Stimulated activated CD8-positive, alpha-beta memory T cell treated with anti-CD3 and anti-CD28 coated beads, Interleukin-7, amount 100 ng/mL, for 1 hour (primary cell): ENCODE results near the gene PTPN7.
"Not testable (repeated sequence)": the region's sequence is repeated elsewhere in the genome, so short reads cannot be mapped to it uniquely, and the experiment has no call there.

ENCODE experiments used
- DNase-seq, 2 donors: peaks; one replicate each; pipeline ENCODE4 v3.0.0-alpha.2; 2020; ENCODE audit warnings: low read depth in 2 of 2

PTPN7 gene

DNA sequence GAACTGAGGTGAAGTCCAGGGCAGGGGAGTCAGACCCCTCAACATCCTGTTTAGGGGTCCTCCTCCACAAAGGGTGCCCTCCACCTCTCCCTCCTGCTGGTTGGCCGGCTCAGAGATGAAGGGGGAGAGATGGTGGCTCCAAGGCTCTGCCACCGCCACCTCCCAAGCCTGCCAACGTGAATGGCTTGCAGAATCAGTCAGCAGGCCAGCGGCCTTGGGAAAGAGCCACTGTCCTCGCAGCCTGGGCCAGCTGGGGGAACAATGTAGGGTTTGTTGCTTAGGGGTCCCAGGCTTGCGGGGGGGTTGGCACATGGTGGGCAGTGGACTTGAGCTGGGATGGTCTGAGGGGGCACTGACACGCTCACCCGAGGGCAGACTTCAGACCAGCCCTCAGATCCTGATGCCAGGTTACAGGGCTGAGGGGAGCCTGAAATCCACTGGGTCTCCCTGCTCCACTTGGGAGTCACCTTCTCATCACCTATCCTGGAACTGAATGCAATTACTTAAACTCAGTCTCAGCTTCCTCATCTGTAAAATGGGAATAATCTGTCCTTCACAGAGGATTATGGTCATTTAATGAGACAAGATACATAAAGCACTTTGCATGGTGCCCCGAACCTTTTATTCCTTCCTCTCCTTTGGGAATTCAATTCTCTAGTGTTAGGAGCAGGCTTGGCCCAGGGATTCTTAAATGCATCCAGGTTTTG is 29.4 kb downstream of the PTPN7 start:
- DNase-seq, result no peak

DNA sequence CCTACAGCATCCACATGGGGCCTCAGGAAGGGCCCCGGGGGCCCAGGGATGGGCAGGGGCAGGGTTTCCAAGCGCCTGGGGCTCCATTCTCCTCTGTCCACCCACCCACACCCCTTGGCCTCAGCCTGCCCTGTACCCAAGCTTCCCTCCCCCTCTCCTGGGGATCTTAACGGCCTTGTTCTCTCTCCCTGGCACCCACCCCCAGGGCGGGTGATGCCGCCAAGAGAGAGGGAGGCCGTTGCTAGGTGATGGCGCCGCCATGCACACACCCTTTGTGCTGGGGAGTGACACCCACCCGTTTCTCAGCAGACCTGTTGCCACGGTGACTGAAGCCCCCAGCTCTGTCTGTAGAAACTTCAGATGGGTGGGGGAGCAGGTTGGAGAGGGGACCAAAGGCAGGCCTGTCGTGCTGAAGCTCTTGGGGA is 30.1 kb downstream of the PTPN7 start:
- DNase-seq, result no peak

DNA sequence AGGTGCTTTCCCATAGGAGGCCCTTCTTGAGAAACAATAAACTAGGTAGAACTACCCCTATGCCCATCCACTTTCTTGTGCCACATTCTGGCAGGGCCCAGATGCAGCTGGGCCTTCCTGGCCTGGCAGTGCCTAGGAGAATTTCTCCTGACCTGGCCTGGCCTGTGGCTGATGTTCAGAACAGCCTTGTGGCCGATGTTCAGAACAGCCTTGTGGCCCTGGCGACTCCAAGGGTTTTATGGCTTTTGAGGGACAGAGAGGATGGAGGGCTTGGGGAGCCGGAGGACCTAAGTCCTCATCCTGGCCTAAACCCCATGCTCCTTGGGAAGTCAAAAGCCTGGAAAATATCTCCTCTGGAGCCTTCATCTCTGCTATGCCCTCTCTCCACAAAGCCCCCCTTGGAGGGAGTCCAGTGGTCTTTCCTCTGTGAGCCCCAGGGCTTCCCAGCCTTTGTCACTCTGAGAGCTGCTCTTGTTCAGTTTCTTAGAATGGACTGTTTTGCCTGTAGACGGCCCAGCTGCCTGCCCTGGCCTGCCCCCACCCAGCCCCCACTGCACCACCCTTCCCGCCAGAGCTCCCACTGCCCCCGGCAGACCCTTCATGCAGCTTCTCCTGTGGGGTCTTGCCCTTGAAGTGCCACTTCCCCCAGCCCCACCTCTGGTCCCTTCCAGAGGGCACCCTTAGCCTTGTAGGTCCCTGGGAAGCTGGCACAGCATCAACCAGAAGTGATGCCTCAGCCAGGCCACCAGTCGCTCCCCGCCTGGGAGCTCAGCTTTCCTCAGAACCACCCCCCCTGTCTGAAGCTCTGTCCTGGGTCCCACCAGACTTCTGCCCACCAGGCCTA is 30.7 kb downstream of the PTPN7 start:
- no peak for DNase-seq

GRCh38 chr1:202127836-202128622 is 32.4 kb downstream of the PTPN7 start:
- no peak for DNase-seq

DNA sequence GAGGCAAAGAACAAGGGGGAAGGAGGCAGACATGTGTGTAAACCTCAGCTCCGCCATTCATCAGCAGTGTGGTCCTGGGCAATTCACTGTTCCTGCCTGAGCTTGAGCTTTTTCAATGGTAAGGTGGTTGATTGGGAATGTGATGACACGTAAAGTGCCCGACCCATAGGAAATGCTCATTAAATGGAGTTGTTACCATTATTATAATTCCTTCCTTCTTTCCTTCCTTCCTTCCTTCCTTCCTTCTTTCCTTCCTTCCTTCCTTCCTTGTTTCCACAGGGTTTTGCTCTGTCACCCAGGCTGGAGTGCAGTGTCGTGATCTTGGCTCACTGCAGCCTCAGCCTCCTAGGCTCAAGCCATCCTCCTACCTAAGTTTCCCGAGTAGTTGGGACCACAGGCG is 33.3 kb downstream of the PTPN7 start:
- DNase-seq, result no peak

DNA sequence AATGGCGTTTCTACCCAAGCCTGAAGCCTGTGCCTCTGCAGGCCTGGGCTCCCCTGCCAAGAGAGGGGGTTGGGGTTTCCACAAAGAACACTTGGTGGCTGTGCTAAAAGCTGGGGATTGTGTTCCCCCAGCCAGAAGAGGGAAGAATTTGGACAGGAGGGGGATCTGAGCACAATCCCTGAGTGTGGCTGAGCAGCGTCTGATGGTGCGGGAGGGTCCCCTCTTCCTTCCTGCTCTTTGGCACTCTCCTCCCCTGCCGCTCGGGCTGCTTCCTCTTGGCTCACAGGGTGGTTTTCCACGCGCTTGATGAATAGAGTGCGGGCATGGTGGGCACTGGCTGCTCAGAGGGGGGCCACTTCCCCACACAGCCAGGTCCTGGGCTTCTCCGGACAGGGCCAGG is 34.0 kb downstream of the PTPN7 start:
- no peak for DNase-seq

GRCh38 chr1:202125611-202126010 is 34.8 kb downstream of the PTPN7 start:
- DNase-seq, result no peak

DNA sequence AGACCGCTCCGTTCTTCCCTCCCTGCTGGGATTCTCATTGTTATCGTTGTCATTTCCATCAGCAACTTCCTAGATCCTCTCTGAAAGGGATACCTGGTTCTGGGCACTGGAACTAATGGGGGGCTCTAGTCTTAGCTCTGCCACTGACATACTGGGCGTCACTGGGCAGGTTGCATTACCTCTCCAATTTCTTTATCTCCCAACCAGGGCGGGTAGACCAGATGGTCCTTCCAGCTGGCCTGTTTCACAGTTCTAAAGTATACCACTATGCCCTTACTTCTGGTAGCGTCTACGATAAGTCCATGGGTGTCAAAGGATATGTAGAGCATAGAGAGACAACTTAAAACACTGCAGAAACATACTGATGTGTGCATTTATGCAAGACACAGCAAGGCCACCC is 36.3 kb downstream of the PTPN7 start:
- DNase-seq, result no peak

- DNase-seq, result no peak
Measured at GRCh38 chr1:202123336-202123813, 37.0 kb downstream of the PTPN7 start.

GRCh38 chr1:202122639-202123335 is 37.6 kb downstream of the PTPN7 start, which contains the start of gene GPR37L1:
Gene GPR37L1 (plus strand): TSS chr1:202122917. CDS start chr1:202122964, 47 bp downstream.
- no peak for DNase-seq

DNA sequence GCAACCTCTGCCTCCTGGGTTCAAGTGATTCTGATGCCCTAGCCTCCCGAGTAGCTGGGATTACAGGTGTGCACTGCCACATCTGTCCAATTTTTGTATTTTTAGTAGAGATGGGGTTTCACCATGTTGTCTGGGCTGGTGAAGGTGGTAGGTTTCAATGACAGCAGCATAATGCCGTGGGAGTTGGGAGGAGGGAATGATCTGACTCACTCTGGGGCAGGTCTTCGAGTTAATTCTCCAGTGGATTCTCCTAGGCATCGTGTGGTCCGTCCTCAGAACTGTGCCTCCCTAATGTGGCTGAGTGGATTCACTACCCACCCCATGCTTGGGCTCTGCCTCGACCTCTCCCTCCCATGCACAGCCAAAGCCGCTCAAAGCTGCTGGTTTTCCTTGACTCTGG is 39.4 kb downstream of the PTPN7 start:
- DNase-seq, result no peak

- no peak for DNase-seq
Measured at GRCh38 chr1:202117898-202118371, 42.5 kb downstream of the PTPN7 start.

DNA sequence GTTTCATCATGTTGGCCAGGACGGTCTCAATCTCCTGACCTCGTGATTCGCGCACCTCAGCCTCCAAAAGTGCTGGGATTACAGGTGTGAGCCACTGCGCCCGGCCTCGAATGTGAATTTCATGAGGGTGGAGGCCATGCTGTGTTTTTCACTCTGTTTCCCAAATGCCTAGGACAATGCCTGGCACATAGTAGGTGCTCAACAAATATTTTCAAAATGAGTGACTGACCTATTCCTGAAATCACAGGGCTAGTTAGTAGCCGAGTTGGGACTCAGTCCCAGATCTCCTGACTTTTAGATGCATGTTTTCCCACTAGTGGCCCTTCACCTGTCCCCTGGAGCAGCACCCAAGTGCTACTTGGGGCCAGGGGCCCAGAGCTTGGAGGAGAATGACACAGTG is 44.1 kb downstream of the PTPN7 start:
- DNase-seq, result no peak

- DNase-seq, result no peak
Measured at GRCh38 chr1:202113690-202114300, 46.6 kb downstream of the PTPN7 start.

DNA sequence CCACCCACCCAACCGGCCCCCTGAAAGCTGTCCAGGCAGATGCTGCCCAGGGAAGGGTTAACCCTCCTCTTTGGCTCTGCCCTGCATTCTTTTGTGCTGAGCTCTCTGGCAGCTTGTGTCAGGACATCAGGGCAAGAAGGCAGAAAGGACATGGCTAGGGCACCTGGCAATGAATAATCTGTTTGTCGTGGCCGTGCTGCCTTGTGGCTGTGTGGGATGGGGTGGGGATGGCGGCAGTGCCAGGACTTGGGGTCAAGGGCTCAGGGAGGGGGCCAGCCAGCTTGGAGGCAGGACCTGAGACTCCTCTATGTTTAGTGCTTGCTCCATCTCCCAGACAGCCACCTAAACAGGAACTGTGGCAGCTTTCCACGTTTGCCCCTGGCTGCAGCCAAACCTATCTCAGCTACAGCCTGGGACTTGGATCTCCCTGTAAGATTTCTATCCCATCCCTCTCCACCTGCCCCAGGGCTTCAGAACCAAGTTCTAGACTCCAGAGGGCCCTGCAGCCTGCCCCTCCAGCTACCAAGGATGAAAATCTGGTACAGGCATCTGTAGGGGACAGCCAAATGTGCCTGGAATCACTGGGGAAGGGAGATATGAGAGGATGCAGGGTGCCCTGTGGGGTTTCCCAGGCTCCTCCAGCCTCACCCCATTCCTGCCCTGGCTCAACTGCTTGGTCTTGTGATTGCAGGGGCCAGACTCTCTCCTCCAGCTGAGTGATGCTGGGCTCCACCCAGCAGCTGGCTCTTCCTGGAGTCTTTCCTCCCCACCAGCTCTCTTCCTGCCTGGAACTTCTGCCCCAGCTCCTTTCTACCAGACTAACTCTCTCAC is 47.3 kb downstream of the PTPN7 start:
- no peak for DNase-seq

GRCh38 chr1:202111589-202111988 is 48.8 kb downstream of the PTPN7 start:
- not testable (repeated sequence) for DNase-seq

DNA sequence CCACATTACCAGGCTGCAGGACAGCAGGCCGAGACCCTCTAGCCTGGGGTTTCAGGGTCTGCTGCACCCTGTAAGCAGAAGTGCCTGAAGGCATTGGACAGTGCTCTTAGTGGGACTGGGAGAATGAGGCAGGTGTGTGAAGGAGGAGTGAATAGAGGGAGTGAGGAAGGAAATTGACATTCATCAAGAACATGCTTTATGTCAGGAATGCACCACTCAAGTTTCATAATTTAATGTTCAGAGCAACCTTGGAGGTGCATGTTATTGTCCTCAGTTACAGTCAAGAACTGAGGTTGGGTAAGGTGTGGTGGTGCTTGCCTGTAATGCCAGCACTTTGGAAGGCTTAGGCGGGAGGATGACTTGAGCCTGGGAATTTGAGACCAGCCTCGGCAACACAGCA is 49.4 kb downstream of the PTPN7 start:
- no peak for DNase-seq

GRCh38 chr1:202107801-202108731 is 52.3 kb downstream of the PTPN7 start:
- DNase-seq, result no peak

DNA sequence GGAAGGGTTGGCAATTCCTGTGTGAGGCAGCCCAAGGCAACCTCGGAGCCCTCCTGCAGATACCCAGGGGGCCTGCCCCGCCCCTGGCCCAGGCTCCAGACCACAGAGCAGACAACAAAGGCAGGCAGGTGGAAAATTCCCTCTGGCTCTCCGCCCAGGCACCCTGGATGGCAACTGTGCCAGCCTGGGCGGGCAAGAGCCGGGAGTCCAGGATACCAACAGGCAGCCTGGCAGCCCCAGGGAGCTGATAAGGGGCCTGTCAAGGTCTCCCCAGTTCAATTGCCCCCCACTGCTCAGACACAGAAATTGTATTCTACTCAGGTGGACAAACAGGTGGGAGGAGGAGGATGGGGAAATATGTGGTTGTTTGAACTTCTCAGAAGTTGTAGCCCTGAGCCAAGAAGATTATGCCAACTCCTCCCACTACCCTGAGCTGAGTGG is 53.1 kb downstream of the PTPN7 start:
- DNase-seq, result no peak
